Calu3 (cell line): ENCODE results near the gene CCR6. TPM values are rescaled to one million over a fixed set of nuclear protein-coding genes. Genes with fewer than 3 reads are reported as not detected.

Experiments
- BruUV-seq: library from RNA; stranded (reverse); fragments of 400-500 nt; replicated peaks from 2 replicates; lab custom pipeline; 2021; lab: Mats Ljungman, UMichigan
- CTCF ChIA-PET: fragments of 300-600 bp; sonication (Branson Sonifier 250); formaldehyde crosslinking; loops from one replicate; lab custom pipeline; 2022; ENCODE audit warnings: antibody characterized with exemption; lab: Charles Lee
- DNase-seq: peaks from one replicate; pipeline ENCODE4 v3.0.0; 2022
- H3K27ac Mint-ChIP-seq: one replicate; pipeline ENCODE4 v1.8.0; 2022; ENCODE audit warnings: mixed read lengths; ENCODE audit not compliant: unreplicated experiment
- H3K27me3 Mint-ChIP-seq: one replicate; pipeline ENCODE4 v1.8.0; 2022; ENCODE audit warnings: mixed read lengths; ENCODE audit not compliant: unreplicated experiment
- H3K36me3 Mint-ChIP-seq: one replicate; pipeline ENCODE4 v1.8.0; 2022; ENCODE audit warnings: mild to moderate bottlenecking, moderate library complexity, mixed read lengths; ENCODE audit not compliant: insufficient read depth, unreplicated experiment
- H3K4me1 Mint-ChIP-seq: one replicate; pipeline ENCODE4 v1.8.0; 2022; ENCODE audit warnings: mild to moderate bottlenecking, low read depth, mixed read lengths; ENCODE audit not compliant: unreplicated experiment
- H3K4me3 Mint-ChIP-seq: one replicate; pipeline ENCODE4 v1.8.0; 2022; ENCODE audit warnings: mild to moderate bottlenecking, low read depth, moderate library complexity, mixed read lengths; ENCODE audit not compliant: unreplicated experiment
- H3K9me3 Mint-ChIP-seq: one replicate; pipeline ENCODE4 v1.8.0; 2022; ENCODE audit warnings: low read depth, mixed read lengths; ENCODE audit not compliant: unreplicated experiment
- intact Hi-C: fragments of 100-400 bp; cut with micrococcal nuclease; formaldehyde crosslinking; loops from one replicate; pipeline ENCODE4 v1.10.0; 2022; ENCODE audit not compliant: unreplicated experiment
- total RNA-seq: library from RNA; stranded (reverse); gene quantifications from 2 replicates; pipeline ENCODE4 v1.2.3, GENCODE V29; 2022
- TF ChIP-seq, protein P1 (sequence below): fragments of 200-600 bp; IDR thresholded peaks from one replicate; pipeline ENCODE4 v1.8.0; 2022; ENCODE audit warnings: antibody characterized with exemption; ENCODE audit not compliant: unreplicated experiment

CCR6 gene
- total RNA-seq, 1 experiment from 2014 or later = not detected

DNA sequence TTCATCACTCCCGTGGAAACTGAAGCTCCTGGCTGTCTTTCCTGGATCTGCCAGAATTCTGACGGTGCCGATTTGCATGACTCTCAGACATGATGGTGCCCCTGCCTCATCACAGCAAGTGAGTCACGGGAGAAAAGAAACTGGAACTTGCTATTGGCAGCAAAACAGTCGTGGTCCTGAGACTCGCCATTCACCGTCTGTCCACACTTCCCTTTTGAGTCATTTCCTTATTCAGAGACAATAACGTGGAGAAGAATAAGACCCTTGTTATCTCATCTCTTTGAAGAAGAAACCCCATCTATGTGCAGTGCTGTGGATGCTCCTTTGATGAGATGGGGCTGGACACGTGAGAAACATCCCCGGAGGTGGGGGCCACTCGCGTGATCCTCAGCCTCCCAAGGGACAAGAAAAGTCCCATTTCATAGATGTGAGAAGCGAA, 30.6 kb downstream of the CCR6 start:
- CTCF ChIA-PET = interaction anchor here (0.9 kb wide), 1 partner anchor 378 kb away, joined by 4 read pairs; no protein-coding TSS in a partner anchor

DNA sequence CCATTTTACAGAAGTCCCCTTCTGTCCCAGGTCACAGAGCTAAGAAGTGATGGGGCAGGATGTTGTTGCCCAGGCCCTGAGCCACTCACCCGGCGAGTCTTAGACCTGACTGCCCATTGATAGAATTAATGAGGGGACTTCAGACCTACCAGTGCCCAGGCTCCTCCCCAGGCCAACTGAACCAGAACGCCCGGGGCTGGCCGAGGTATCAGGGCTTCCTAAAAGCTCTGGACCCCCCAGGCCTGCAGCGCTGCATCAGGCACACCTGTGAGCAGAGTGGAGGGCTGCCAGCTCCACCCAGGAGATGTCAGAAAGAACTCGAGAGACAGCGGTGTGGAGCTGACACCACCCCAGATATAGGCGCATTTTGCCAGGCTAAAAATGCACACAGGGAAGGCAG, 31.4 kb downstream of the CCR6 start:
- peaks cover 92% of the 10 kb centered on the region for H3K27me3 Mint-ChIP-seq
- CTCF ChIA-PET = no interaction called here
- H3K4me3 Mint-ChIP-seq = no peak overlapping the region
- H3K27ac Mint-ChIP-seq = no peak overlapping the region
- no TSS peak for BruUV-seq
- no peak for DNase-seq
- TF ChIP-seq, protein P1, sequence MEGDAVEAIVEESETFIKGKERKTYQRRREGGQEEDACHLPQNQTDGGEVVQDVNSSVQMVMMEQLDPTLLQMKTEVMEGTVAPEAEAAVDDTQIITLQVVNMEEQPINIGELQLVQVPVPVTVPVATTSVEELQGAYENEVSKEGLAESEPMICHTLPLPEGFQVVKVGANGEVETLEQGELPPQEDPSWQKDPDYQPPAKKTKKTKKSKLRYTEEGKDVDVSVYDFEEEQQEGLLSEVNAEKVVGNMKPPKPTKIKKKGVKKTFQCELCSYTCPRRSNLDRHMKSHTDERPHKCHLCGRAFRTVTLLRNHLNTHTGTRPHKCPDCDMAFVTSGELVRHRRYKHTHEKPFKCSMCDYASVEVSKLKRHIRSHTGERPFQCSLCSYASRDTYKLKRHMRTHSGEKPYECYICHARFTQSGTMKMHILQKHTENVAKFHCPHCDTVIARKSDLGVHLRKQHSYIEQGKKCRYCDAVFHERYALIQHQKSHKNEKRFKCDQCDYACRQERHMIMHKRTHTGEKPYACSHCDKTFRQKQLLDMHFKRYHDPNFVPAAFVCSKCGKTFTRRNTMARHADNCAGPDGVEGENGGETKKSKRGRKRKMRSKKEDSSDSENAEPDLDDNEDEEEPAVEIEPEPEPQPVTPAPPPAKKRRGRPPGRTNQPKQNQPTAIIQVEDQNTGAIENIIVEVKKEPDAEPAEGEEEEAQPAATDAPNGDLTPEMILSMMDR = no peak
- no peaks in the 10 kb centered on the region for H3K9me3 Mint-ChIP-seq
- H3K4me1 Mint-ChIP-seq = no peaks in the 10 kb centered on the region
- intact Hi-C loops = no loop called here
- H3K36me3 Mint-ChIP-seq = no peaks in the 10 kb centered on the region

More for the DNA sequence above, 30.6 kb downstream of the CCR6 start:
- TF ChIP-seq, protein P1 = no peak
- no peak overlapping the region for H3K27ac Mint-ChIP-seq
- no peaks in the 10 kb centered on the region for H3K4me1 Mint-ChIP-seq
- no peaks in the 10 kb centered on the region for H3K36me3 Mint-ChIP-seq
- H3K4me3 Mint-ChIP-seq = no peak overlapping the region
- intact Hi-C loops = no loop called here
- DNase-seq = no peak
- H3K9me3 Mint-ChIP-seq = no peaks in the 10 kb centered on the region
- no TSS peak for BruUV-seq
- peaks cover 88% of the 10 kb centered on the region for H3K27me3 Mint-ChIP-seq

DNA sequence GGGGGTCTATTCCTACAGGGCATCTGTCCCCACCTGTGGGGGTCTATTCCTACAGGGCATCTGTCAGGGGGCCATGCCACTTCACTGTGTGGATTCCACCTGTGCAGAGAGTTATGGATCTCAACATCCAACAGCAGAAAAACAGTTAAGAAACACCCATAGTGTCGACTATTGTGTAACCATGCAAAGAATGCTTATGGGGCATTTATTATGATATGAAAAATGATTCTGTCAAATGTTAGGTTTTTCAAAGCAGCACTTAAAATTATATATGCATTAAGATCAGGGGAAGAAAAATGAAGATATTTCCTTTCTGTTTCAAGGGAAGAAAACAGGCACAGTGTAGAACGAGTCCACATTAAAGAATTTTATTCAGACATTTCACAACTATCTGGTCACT, 32.0 kb downstream of the CCR6 start:
- BruUV-seq = no TSS peak
- no peaks in the 10 kb centered on the region for H3K9me3 Mint-ChIP-seq
- no peak for DNase-seq
- H3K4me1 Mint-ChIP-seq = no peaks in the 10 kb centered on the region
- intact Hi-C loops = no loop called here
- H3K4me3 Mint-ChIP-seq = no peak overlapping the region
- H3K36me3 Mint-ChIP-seq = no peaks in the 10 kb centered on the region
- no peak overlapping the region for H3K27ac Mint-ChIP-seq
- peaks cover 92% of the 10 kb centered on the region for H3K27me3 Mint-ChIP-seq
- TF ChIP-seq, protein P1 = no peak
- CTCF ChIA-PET = no interaction called here

DNA sequence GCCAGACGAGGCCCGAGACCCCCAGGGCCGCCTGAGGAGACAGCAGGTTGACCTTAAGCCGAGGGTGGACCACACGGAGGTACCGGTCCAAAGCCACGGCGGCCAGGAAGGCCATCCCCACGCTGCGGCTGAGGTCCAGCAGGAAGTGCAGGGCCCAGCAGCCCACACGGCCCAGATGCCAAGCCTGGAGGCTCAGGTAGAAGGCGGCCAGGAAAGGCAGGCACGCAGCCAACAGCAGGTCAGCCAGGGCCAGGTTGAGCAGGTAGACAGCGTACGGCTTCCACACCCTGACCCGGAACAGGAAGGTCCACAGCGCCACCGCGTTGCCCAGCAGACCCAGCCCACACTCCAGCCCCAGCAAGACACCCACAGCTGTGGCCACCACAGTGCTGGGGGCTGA, 34.5 kb downstream of the CCR6 start:
- BruUV-seq = no TSS peak
- TF ChIP-seq, protein P1 = no peak
- CTCF ChIA-PET = no interaction called here
- H3K27me3 Mint-ChIP-seq = peaks cover 80% of the 10 kb centered on the region
- no peaks in the 10 kb centered on the region for H3K4me1 Mint-ChIP-seq
- H3K9me3 Mint-ChIP-seq = no peaks in the 10 kb centered on the region
- intact Hi-C loops = no loop called here
- DNase-seq = no peak
- H3K36me3 Mint-ChIP-seq = no peaks in the 10 kb centered on the region
- H3K4me3 Mint-ChIP-seq = no peak overlapping the region
- H3K27ac Mint-ChIP-seq = no peak overlapping the region
